ENCODE results near the gene CDKAL1.
"Not testable (repeated sequence)": the region's sequence is repeated elsewhere in the genome, so short reads cannot be mapped to it uniquely, and the experiment has no call there.

Gene CDKAL1

DNA sequence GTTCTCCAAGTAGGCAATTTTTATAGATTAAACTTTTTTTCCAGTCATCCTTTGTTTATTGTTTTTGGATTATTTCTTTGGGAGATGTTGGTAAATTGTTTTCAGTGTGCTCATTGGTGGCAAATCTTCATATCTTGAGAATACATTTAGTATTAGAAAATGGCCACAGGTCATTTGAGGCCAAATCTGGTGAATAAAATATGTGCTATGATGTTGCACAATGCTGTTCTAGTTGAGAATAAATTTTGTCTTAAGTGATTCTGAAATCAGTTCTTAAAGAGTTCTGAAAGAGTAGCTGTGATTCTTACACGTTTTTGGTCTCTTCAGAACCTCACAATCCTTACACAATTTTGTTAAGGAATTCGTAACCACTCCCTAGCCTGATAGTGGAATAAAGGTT lies 20.1 kb downstream of the CDKAL1 start:
- DNase-seq (ENCODE audit: low read depth, low spot score), result no peak

DNA sequence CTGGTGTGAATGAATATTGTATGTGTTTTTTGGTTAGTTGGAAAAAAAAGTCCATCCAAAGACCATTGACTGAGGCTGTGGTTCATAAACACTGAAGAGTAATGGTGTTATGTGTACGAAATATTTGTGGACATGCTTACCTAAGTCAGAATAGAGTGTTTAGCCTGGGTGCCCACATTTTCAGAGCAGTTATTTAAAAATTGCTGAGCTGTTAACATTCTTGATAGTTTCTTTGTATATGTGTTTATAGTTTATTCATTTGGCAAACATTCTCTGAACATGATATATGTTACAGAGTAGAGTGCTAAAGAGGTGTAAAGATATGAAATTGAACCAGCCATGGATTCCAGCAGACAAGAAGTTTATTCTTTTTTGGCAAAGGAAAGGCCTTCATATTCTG lies 20.6 kb downstream of the CDKAL1 start:
- DNase-seq (ENCODE audit: low read depth, low spot score), result no peak

GRCh38 chr6:20559924-20560551 lies 25.8 kb downstream of the CDKAL1 start:
- no peak for DNase-seq (ENCODE audit: low read depth, low spot score)

GRCh38 chr6:20563377-20563776 lies 29.1 kb downstream of the CDKAL1 start:
- no peak for DNase-seq (ENCODE audit: low read depth, low spot score)

DNA sequence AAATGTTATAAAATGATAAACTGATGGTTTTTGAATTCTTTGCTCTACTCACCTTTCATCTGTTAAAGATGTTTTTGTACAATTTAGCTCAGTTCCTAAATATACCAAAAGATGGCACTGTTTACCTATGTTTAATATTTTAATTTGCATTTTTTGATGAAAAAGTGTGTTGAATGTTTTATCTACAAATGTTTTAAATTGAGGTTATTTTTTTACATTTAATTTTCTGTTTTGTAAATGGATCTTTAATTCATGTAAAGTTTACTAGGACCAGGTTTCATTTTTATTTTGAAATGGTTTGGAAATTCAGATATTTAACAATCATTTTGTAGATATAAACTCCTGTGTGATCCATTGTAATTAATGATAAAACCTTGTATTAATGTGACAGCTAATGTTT lies 30.0 kb downstream of the CDKAL1 start:
- DNase-seq (ENCODE audit: low read depth, low spot score), result no peak

- DNase-seq (ENCODE audit: low read depth, low spot score), result no peak
These were observed 30.5 kb downstream of the CDKAL1 start for GRCh38 chr6:20564777-20565176.

DNA sequence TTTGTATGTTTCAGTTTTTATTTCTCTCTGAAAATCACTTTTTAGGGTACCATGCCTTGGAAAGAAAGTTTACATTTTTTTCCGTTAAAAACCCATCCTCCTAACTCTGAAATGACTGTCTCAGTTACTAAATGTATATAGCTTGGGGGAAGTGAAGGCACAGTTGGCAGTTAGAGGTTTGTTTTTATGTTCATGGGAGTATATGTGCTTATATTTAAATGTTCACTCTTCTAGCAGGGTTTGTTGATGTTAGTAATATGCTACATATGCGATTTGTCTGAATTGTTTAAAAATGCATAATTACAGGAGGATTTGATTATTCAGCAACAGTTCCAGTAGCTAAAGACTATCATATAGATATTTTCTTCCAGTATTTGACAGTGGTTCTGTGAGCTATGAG lies 31.1 kb downstream of the CDKAL1 start:
- no peak for DNase-seq (ENCODE audit: low read depth, low spot score)

- DNase-seq (ENCODE audit: low read depth, low spot score), result no peak
These were observed 31.9 kb downstream of the CDKAL1 start for GRCh38 chr6:20566109-20566508.

DNA sequence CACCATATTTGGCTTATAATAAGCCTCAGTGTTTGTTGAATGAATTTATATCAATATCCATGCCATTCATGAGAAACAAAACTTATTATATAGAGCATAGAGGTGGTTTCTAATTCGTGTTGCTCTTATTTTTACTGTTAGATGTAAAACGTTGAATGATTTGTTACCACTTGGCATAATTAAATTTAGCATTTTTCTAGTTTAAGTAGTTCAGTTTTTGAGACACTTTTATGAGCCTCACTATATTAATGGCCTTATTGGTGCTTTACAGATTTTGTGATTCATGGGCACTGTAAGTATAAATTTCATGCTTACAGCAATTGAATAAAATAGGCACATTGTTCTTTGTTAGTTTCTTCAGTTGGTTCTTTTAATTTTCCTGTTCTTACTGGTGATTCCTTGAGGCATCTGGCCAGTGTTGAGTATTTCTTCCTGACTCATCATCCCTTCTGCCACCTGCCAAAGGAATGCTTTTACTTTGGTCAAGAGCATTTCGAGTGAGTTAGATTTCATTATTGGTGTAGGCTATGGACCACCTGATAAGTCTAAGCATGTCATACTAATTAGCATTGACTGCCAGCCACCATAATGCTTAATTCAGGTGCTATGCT lies 34.8 kb downstream of the CDKAL1 start:
- DNase-seq (ENCODE audit: low read depth, low spot score), result no peak

DNA sequence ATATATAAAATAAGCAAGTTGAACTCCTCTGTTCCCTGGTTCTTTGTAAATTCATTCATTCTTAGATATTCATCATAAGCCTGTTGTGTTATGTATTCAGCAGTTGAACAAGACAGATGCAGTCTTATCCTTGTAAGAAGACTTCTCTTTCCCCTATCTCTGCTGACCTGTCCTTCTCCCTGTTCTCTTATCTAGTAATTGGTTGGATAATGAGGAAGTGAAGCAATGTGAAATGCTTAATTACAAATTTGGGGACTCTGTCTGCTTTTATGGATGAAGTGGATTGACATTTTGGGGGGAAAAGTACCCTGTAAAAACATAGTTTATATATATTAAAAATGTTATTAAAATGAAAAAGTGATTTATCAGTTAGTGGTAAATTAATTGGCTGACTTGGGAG lies 37.0 kb downstream of the CDKAL1 start:
- no peak for DNase-seq (ENCODE audit: low read depth, low spot score)

GRCh38 chr6:20572288-20572687 lies 38.0 kb downstream of the CDKAL1 start:
- no peak for DNase-seq (ENCODE audit: low read depth, low spot score)

- DNase-seq (ENCODE audit: low read depth, low spot score), result no peak
These were observed 38.7 kb downstream of the CDKAL1 start for GRCh38 chr6:20572940-20573339.

- DNase-seq (ENCODE audit: low read depth, low spot score), result no peak
These were observed 40.1 kb downstream of the CDKAL1 start for GRCh38 chr6:20574355-20574754.

DNA sequence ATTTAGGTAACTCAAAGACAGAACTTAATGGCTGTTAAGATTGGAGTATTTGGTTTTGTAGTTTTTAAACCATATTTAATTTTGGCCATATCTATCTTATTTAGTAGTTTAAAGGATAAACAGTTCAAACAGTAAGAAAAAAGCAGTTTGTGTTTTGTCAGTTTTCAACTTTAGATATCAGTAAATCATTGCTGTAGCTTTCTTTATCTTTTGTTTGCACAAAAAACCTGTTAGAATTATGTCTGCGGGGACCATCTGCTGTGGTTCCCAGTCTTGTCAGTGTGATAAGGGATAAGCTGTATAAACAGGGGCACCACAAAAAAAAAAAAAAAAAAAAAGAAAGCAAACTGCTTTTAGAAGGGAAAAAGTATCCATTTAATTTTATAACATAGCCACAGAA lies 40.9 kb downstream of the CDKAL1 start:
- DNase-seq (ENCODE audit: low read depth, low spot score), result no peak

DNA sequence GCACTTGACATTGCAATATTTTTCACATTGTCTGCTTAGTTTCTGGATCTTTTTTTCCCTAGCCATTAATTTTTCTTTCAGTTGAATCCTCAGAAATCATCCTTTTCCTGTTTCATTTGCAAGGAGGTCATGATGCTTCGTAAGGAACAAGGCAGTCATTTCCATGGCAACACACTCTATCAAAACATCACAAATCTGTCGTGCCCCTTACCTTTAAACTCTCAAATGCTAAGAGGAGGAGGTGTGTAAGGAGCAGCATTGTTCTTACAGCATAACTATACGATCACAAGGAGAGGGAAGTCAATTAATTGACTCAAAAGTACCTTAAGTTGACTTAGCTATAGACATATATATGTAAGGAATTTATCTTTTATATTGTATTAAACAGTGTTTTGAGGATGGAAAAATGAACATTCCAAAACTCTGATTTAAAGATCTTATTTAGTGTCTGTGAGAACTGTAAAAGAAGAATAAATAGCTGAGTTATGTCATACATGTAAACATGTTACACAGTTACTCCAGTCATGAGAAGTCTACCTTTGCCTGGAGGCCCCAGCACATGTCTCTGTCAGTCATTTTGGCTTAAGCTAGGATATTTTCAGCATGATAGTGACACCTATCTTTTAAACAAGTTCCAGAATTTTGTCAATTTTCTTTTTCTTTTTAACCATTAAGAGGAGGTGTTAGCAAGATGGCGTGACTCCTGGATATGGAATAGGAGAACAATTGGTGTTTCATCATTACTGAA lies 41.6 kb downstream of the CDKAL1 start:
- DNase-seq (ENCODE audit: low read depth, low spot score), result no peak

DNA sequence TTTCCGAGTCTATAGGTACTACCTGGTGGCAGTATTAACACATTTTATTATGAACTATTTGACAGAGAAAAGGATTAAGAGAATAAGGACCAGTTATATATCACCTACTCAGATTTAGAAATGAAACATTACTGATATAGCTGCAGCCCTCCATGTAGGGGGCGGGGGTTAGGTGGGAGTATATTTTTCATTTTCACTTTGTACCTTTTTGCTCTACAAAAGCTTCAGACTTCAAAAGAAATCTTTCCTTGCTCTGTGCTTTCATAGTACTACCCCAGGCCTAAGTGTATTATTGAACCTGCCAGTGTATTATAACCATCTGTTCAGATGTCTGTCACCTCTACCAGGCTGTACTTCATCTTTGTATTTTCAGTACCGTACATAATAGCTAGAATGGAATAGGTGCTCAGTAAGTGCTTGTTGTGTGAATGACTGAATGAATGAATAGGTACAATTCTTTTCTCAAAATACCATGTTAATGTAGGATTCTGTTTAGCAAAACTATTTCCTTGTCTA lies 43.0 kb downstream of the CDKAL1 start:
- DNase-seq (ENCODE audit: low read depth, low spot score), result no peak

- DNase-seq (ENCODE audit: low read depth, low spot score), result no peak
These were observed 46.8 kb downstream of the CDKAL1 start for GRCh38 chr6:20581070-20581469.

GRCh38 chr6:20582586-20583443 lies 48.6 kb downstream of the CDKAL1 start:
- no peak for DNase-seq (ENCODE audit: low read depth, low spot score)

- no peak for DNase-seq (ENCODE audit: low read depth, low spot score)
These were observed 49.2 kb downstream of the CDKAL1 start for GRCh38 chr6:20583444-20583800.

DNA sequence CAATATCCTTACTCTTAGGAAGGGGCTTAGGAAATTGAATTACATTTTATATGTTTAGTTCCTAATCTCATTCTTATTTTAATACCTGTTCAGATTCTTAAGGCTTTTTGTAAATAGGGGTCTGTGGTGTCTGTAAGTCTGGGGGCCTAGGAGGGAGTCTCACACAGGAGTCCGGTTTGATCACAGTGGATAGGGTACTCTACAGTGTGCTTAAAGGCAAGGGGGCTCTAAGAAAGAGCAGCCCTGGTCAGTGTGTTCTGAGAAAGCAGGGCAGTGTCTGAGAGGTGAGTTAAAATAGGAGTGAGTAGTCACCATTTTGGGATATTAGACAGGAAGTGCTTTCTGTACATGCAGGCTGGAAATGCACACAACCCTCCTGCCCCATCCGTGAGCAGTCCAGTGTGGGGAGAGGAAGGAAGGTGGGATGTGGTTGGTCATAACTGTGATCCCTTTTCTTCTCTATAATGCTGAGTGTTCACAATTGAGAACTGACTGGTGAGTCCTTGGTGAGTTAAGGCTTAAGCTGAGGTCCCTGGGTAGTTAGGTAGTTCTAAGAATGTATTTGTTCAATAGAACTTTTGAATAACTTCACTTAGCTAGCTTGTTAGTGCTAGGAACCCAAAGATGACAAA lies 50.0 kb downstream of the CDKAL1 start:
- DNase-seq (ENCODE audit: low read depth, low spot score), result no peak

- DNase-seq (ENCODE audit: low read depth, low spot score), result no peak
These were observed 55.0 kb downstream of the CDKAL1 start for GRCh38 chr6:20589266-20589665.

DNA sequence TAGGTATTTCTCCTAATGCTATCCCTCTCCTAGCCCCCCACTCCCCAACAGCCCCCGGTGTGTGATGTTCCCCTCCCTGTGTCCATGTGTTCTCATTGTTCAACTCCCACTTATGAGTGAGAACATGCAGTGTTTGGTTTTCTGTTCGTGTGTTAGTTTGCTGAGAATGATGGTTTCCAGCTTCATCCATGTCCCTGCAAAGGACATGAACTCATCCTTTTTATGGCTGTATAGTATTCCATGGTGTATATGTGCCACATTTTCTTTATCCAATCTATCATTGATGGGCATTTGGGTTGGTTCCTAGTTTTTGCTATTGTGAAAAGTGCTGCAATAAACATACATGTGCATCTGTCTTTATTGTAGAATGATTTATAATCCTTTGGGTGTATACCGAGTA lies 56.2 kb downstream of the CDKAL1 start:
- DNase-seq (ENCODE audit: low read depth, low spot score), result not testable (repeated sequence)
